Cerebellar cortex (tissue), 1 donor: Measurements from ENCODE around the gene RILPL1.
A peak's percentile ranks its signal among the peaks of the same experiment; 100 is the strongest.
"Not testable (repeated sequence)": the region's sequence is repeated elsewhere in the genome, so short reads cannot be mapped to it uniquely, and the experiment has no call there.

ENCODE experiments used
- DNase-seq: peaks from one replicate; pipeline ENCODE4 v3.0.0-alpha.2; 2015; ENCODE audit warnings: low spot score

RILPL1 gene

GRCh38 chr12:123465084-123465483 is 68.4 kb downstream of the RILPL1 start:
- DNase-seq: no peak

- not testable (repeated sequence) for DNase-seq
These were observed 70.3 kb downstream of the RILPL1 start for GRCh38 chr12:123463174-123463573.

- peak; percentile 87 for DNase-seq
These were observed 75.3 kb downstream of the RILPL1 start, which contains the start of gene SNRNP35 for GRCh38 chr12:123457980-123458779. Gene SNRNP35, plus strand, starts transcription at chr12:123458139. Its CDS starts 7,402 bp downstream, at chr12:123465541.

- no peak for DNase-seq
These were observed 80.4 kb downstream of the RILPL1 start for GRCh38 chr12:123453165-123453564.

GRCh38 chr12:123452276-123452550 is 81.3 kb downstream of the RILPL1 start:
- DNase-seq: not testable (repeated sequence)

- no peak for DNase-seq
These were observed 82.9 kb downstream of the RILPL1 start for GRCh38 chr12:123450636-123451035.

- no peak for DNase-seq
These were observed 83.7 kb downstream of the RILPL1 start for GRCh38 chr12:123449856-123450255.

- peak; percentile 43 for DNase-seq
These were observed 84.2 kb downstream of the RILPL1 start for GRCh38 chr12:123449249-123449733.

- DNase-seq: no peak
These were observed 87.2 kb downstream of the RILPL1 start for GRCh38 chr12:123446333-123446713.

GRCh38 chr12:123445388-123446332 is 87.9 kb downstream of the RILPL1 start:
- no peak for DNase-seq

GRCh38 chr12:123444092-123445026 is 89.2 kb downstream of the RILPL1 start:
- DNase-seq: no peak

- no peak for DNase-seq
These were observed 90.7 kb downstream of the RILPL1 start for GRCh38 chr12:123442774-123443173.

GRCh38 chr12:123441523-123442164 is 91.9 kb downstream of the RILPL1 start:
- DNase-seq: no peak

- DNase-seq: peak; percentile 70
These were observed 97.2 kb downstream of the RILPL1 start, which contains the start of gene RILPL2 for GRCh38 chr12:123436017-123436964. Gene RILPL2, minus strand, starts transcription at chr12:123436684. Its CDS starts 264 bp downstream, at chr12:123436420.

GRCh38 chr12:123435636-123436016 is 97.9 kb downstream of the RILPL1 start:
- no peak for DNase-seq

- no peak for DNase-seq
These were observed 99.9 kb downstream of the RILPL1 start for GRCh38 chr12:123433615-123434014.

GRCh38 chr12:123431951-123432817 is 101.3 kb downstream of the RILPL1 start:
- not testable (repeated sequence) for DNase-seq

GRCh38 chr12:123429101-123429500 is 104.4 kb downstream of the RILPL1 start:
- not testable (repeated sequence) for DNase-seq

- DNase-seq: no peak
These were observed 104.9 kb downstream of the RILPL1 start for GRCh38 chr12:123428591-123428990.
